Cardiac fibroblast (primary cell): ENCODE data around the gene IGF2R.
"Not testable (repeated sequence)": the region's sequence is repeated elsewhere in the genome, so short reads cannot be mapped to it uniquely, and the experiment has no call there.

Source experiments
- DNase-seq, 2 donors: peaks; one replicate each; pipeline versions ENCODE4 v3.0.0 to v3.0.0-alpha.2; 2010; ENCODE audit warnings: low read depth in 2 of 2
- H3K4me3 ChIP-seq, 2 donors: replicated peaks in 1 of 2; 1 replicate in 1 of 2; 2 replicates in 1 of 2; pipeline ENCODE4 v1.5.1; 2011; ENCODE audit warnings: low read depth in 2 of 2, low read length in 2 of 2, mild to moderate bottlenecking in 2 of 2, moderate library complexity in 1 of 2
- CTCF ChIP-seq: IDR thresholded peaks from one replicate; pipeline ENCODE4 v1.5.1; 2011; ENCODE audit warnings: low read depth, mild to moderate bottlenecking, low read length, inconsistent platforms

Gene IGF2R

GRCh38 chr6:159996087-159996622, 27.3 kb downstream of the IGF2R start:
- no peak for DNase-seq
- TF ChIP-seq CTCF, result no peak

GRCh38 chr6:159996626-159997497, 28.0 kb downstream of the IGF2R start:
- TF ChIP-seq CTCF, result no peak
- H3K4me3 ChIP-seq, result no peak overlapping the region
- no peak for DNase-seq

More at GRCh38 chr6:159996087-159996622, 27.3 kb downstream of the IGF2R start:
- no peak overlapping the region for H3K4me3 ChIP-seq

GRCh38 chr6:159997498-159998101, 28.7 kb downstream of the IGF2R start:
- no peak overlapping the region for H3K4me3 ChIP-seq
- TF ChIP-seq CTCF, result no peak
- DNase-seq, result no peak

- no peak for TF ChIP-seq CTCF
- no peak overlapping the region for H3K4me3 ChIP-seq
- DNase-seq, result no peak
Observed at GRCh38 chr6:159998538-159998937, 29.7 kb downstream of the IGF2R start.

- TF ChIP-seq CTCF, result no peak
- DNase-seq, result no peak
- H3K4me3 ChIP-seq, result no peak overlapping the region
Observed at GRCh38 chr6:159999240-159999671, 30.4 kb downstream of the IGF2R start.

- H3K4me3 ChIP-seq, result no peak overlapping the region
- DNase-seq, result peak in 1 of 2 donors; percentile 32
- TF ChIP-seq CTCF, result no peak
Observed at GRCh38 chr6:160000280-160000704, 31.4 kb downstream of the IGF2R start.

- not testable (repeated sequence) for H3K4me3 ChIP-seq, DNase-seq
Observed at GRCh38 chr6:160000893-160001427, 32.1 kb downstream of the IGF2R start.
